Measurements from ENCODE around the gene CXorf58.

The CXorf58 gene

GRCh38 chrX:23900220-23900797, 7.5 kb upstream of the CXorf58 start:
- TF ChIP-seq POLR2A (IDR thresholded peaks at IDR 0.05; ENCODE audit: low read depth, low read length) (no peak), SPI1 (IDR thresholded peaks at IDR 0.05; ENCODE audit: low read depth, low read length) (no peak)
- FAIRE-seq (no peak), DNase-seq (ENCODE audit: insufficient read length, low spot score) (no peak)

GRCh38 chrX:23901060-23901459, 6.7 kb upstream of the CXorf58 start:
- TF ChIP-seq POLR2AphosphoS5 (IDR thresholded peaks at IDR 0.05; ENCODE audit: low read depth, low read length), result no peak
- TF ChIP-seq SPI1 (IDR thresholded peaks at IDR 0.05; ENCODE audit: low read depth, low read length), result peak; percentile 54
- FAIRE-seq (peak; percentile 13), DNase-seq (ENCODE audit: insufficient read length, low spot score) (no peak)

- DNase-seq (ENCODE audit: insufficient read length, low spot score) (no peak), FAIRE-seq (no peak)
- TF ChIP-seq POU2F2 (IDR thresholded peaks at IDR 0.05; ENCODE audit: low read depth, low read length) (no peak), SPI1 (IDR thresholded peaks at IDR 0.05; ENCODE audit: low read depth, low read length) (no peak), POLR2AphosphoS5 (IDR thresholded peaks at IDR 0.05; ENCODE audit: low read depth, low read length) (no peak), PAX5 (IDR thresholded peaks at IDR 0.05; ENCODE audit: insufficient read depth, low read length, severe bottlenecking) (no peak), TAF1 (IDR thresholded peaks at IDR 0.05; ENCODE audit: low read depth, low read length) (no peak), POLR2A (IDR thresholded peaks at IDR 0.05; ENCODE audit: low read depth, low read length) (no peak)
These were observed 6.0 kb upstream of the CXorf58 start for GRCh38 chrX:23901805-23902204.

DNA sequence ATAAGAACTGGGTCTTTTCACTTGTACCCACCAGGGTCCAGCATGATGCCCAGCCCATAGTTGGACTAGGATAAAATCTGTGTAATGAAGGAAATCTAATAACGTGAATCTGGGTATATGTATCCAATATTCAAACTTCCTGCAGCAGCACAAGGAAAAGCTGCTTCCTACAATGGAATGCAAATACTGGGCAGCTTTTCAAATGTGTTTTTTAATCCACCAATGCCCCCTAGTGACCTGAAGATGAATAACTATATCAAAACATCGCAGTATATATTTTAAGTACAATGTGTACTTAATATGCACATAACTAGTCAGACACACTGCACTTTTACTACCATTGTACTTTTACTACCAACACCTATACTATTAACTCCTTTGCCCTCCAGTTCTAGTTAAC, 5.4 kb upstream of the CXorf58 start:
- peak; percentile 41 for FAIRE-seq
- TF ChIP-seq SPI1 (IDR thresholded peaks at IDR 0.05; ENCODE audit: low read depth, low read length), result no peak
- TF ChIP-seq POLR2AphosphoS5 (IDR thresholded peaks at IDR 0.05; ENCODE audit: low read depth, low read length), result no peak
- no peak for DNase-seq (ENCODE audit: insufficient read length, low spot score)

- no peak for TF ChIP-seq POU2F2 (IDR thresholded peaks at IDR 0.05; ENCODE audit: low read depth, low read length)
- TF ChIP-seq POLR2A (IDR thresholded peaks at IDR 0.05; ENCODE audit: low read depth, low read length), result no peak
- TF ChIP-seq SPI1 (IDR thresholded peaks at IDR 0.05; ENCODE audit: low read depth, low read length), result no peak
- no peak for TF ChIP-seq TAF1 (IDR thresholded peaks at IDR 0.05; ENCODE audit: low read depth, low read length)
- no peak for TF ChIP-seq PAX5 (IDR thresholded peaks at IDR 0.05; ENCODE audit: insufficient read depth, low read length, severe bottlenecking)
- FAIRE-seq (no peak), DNase-seq (ENCODE audit: insufficient read length, low spot score) (no peak)
These were observed 3.7 kb upstream of the CXorf58 start for GRCh38 chrX:23904096-23904495.

- no peak for DNase-seq (ENCODE audit: insufficient read length, low spot score)
These were observed 702 bp upstream of the CXorf58 start for GRCh38 chrX:23907111-23907497.

DNA sequence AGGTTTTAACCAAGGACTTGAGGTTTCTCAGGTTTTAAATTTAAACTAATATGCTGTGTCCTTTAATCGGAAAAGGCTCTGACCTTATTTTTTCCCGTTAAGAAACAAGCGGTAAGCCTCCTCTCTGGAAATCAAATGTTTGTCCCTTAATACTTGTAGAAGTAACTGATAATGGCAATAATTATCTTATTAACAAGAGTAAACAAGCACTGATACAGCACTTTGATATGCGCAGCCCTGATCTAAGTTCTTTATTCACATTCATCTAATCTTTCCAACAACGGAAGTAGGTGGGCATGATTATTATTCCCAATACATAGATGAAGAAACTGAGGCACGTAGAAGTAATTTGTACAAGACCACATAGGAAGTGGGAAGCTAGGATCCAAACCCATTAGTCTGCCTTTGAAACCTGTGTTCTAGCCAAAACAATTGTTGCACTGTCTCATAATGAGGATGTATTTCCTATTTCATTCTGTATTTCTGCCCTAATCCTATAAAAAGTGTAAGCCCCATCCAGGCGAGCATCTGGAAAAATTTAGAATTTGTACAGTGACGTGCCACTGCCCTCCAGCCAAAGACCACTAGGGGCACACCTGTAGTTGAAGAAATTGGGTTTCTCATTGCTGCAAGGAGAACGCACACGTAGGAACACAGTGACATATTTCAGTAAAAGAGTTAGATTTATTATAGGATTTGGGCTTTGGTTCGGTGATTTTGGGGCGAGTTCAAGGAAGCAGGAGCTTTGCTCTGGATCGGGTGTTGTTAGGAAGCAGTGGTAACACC, 606 bp downstream of the CXorf58 start:
- no peak for TF ChIP-seq PAX5 (IDR thresholded peaks at IDR 0.05; ENCODE audit: insufficient read depth, low read length, severe bottlenecking)
- no peak for TF ChIP-seq SPI1 (IDR thresholded peaks at IDR 0.05; ENCODE audit: low read depth, low read length)
- no peak for TF ChIP-seq POLR2A (IDR thresholded peaks at IDR 0.05; ENCODE audit: low read depth, low read length)
- TF ChIP-seq TAF1 (IDR thresholded peaks at IDR 0.05; ENCODE audit: low read depth, low read length), result no peak
- TF ChIP-seq POU2F2 (IDR thresholded peaks at IDR 0.05; ENCODE audit: low read depth, low read length), result no peak
- no peak for TF ChIP-seq POLR2AphosphoS5 (IDR thresholded peaks at IDR 0.05; ENCODE audit: low read depth, low read length)
- FAIRE-seq (peak; percentile 82), DNase-seq (ENCODE audit: insufficient read length, low spot score) (no peak)

More at GRCh38 chrX:23907111-23907497, 702 bp upstream of the CXorf58 start:
- TF ChIP-seq POLR2AphosphoS5 (IDR thresholded peaks at IDR 0.05; ENCODE audit: low read depth, low read length) (no peak), POLR2A (IDR thresholded peaks at IDR 0.05; ENCODE audit: low read depth, low read length) (no peak), TAF1 (IDR thresholded peaks at IDR 0.05; ENCODE audit: low read depth, low read length) (no peak), PAX5 (IDR thresholded peaks at IDR 0.05; ENCODE audit: insufficient read depth, low read length, severe bottlenecking) (no peak), SPI1 (IDR thresholded peaks at IDR 0.05; ENCODE audit: low read depth, low read length) (no peak)
- FAIRE-seq, result no peak

GRCh38 chrX:23911126-23911835, 3.5 kb downstream of the CXorf58 start:
- TF ChIP-seq POU2F2 (IDR thresholded peaks at IDR 0.05; ENCODE audit: low read depth, low read length), result no peak
- TF ChIP-seq TAF1 (IDR thresholded peaks at IDR 0.05; ENCODE audit: low read depth, low read length), result no peak
- TF ChIP-seq SPI1 (IDR thresholded peaks at IDR 0.05; ENCODE audit: low read depth, low read length), result no peak
- no peak for TF ChIP-seq POLR2A (IDR thresholded peaks at IDR 0.05; ENCODE audit: low read depth, low read length)
- no peak for TF ChIP-seq POLR2AphosphoS5 (IDR thresholded peaks at IDR 0.05; ENCODE audit: low read depth, low read length)
- no peak for TF ChIP-seq PAX5 (IDR thresholded peaks at IDR 0.05; ENCODE audit: insufficient read depth, low read length, severe bottlenecking)
- FAIRE-seq (no peak), DNase-seq (ENCODE audit: insufficient read length, low spot score) (no peak)

GRCh38 chrX:23919148-23919547, 11.3 kb downstream of the CXorf58 start:
- TF ChIP-seq PAX5 (IDR thresholded peaks at IDR 0.05; ENCODE audit: insufficient read depth, low read length, severe bottlenecking), result no peak
- no peak for TF ChIP-seq SPI1 (IDR thresholded peaks at IDR 0.05; ENCODE audit: low read depth, low read length)
- no peak for TF ChIP-seq POU2F2 (IDR thresholded peaks at IDR 0.05; ENCODE audit: low read depth, low read length)
- no peak for TF ChIP-seq POLR2AphosphoS5 (IDR thresholded peaks at IDR 0.05; ENCODE audit: low read depth, low read length)
- TF ChIP-seq POLR2A (IDR thresholded peaks at IDR 0.05; ENCODE audit: low read depth, low read length), result no peak
- TF ChIP-seq TAF1 (IDR thresholded peaks at IDR 0.05; ENCODE audit: low read depth, low read length), result no peak
- FAIRE-seq, result no peak
- no peak for DNase-seq (ENCODE audit: insufficient read length, low spot score)
